Activated CD4-positive, alpha-beta T cell treated with anti-CD3 and anti-CD28 coated beads, Interleukin-2, amount 10 ng/mL, durations not matched to agents 24 days and 14 days (primary cell): Measurements from ENCODE around the gene STAG1. TPM values are rescaled to one million over a fixed set of nuclear protein-coding genes. Genes with fewer than 3 reads are reported as not detected.
"Not testable (repeated sequence)": the region's sequence is repeated elsewhere in the genome, so short reads cannot be mapped to it uniquely, and the experiment has no call there.

Source experiments
- DNase-seq: peaks from one replicate; pipeline ENCODE4 v3.0.0; 2022
- H3K27ac Mint-ChIP-seq: one replicate; pipeline ENCODE4 v1.8.0; 2022; ENCODE audit warnings: mild to moderate bottlenecking, mixed read lengths
- H3K27me3 Mint-ChIP-seq: one replicate; pipeline ENCODE4 v1.8.0; 2022; ENCODE audit warnings: mixed read lengths
- H3K36me3 Mint-ChIP-seq: one replicate; pipeline ENCODE4 v1.8.0; 2022; ENCODE audit warnings: low read depth, mild to moderate bottlenecking, mixed read lengths
- H3K4me1 Mint-ChIP-seq: one replicate; pipeline ENCODE4 v1.8.0; 2021; ENCODE audit warnings: mixed read lengths
- H3K4me3 Mint-ChIP-seq: one replicate; pipeline ENCODE4 v1.8.0; 2022; ENCODE audit warnings: mild to moderate bottlenecking, moderate library complexity, mixed read lengths
- H3K9me3 Mint-ChIP-seq: one replicate; pipeline ENCODE4 v1.8.0; 2021; ENCODE audit warnings: mixed read lengths
- intact Hi-C: fragments of 100-400 bp; cut with micrococcal nuclease; formaldehyde crosslinking; loops from one replicate; pipeline ENCODE4 v1.15.1; 2023
- total RNA-seq: library from RNA; stranded (reverse); gene quantifications from 2 replicates; pipeline ENCODE4 v1.2.3, GENCODE V29; 2022

The STAG1 gene
- total RNA-seq, 1 donor from 2014 or later, result 46.2 TPM

GRCh38 chr3:136549461-136549860 lies 202.7 kb downstream of the STAG1 start:
- not testable (repeated sequence) for H3K27me3 Mint-ChIP-seq, H3K9me3 Mint-ChIP-seq, DNase-seq, H3K4me3 Mint-ChIP-seq, H3K27ac Mint-ChIP-seq, H3K4me1 Mint-ChIP-seq
- intact Hi-C loops, result loop anchor here (5.0 kb wide), 1 partner anchor 203 kb away; the partner anchor contains the start of gene STAG1
- H3K36me3 Mint-ChIP-seq, result peaks cover 25% of the 10 kb centered on the region

DNA sequence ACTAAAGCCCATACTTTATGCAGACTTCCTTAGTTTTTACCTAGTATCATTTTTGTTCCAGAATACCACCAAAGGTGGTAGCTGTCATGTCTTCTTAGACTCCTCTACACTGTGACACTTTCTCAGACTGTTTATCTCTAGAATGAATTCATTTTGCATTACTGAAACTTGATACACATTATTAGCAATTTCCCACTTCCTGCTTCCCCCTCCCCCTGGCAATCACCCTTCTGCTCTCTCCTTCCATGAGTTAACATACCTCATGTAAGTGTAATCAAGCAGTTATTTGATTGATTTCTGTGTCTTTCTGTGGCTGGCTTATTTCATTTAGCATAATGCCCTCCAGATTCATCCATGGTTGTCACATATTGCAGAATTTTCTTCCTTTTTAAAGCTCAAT lies 204.9 kb downstream of the STAG1 start:
- Mint-ChIP-seq H3K4me1 (peaks cover 2% of the 10 kb centered on the region), H3K4me3 (no peak overlapping the region), H3K27me3 (no peaks in the 10 kb centered on the region), H3K9me3 (no peaks in the 10 kb centered on the region), H3K27ac (no peak overlapping the region), H3K36me3 (peaks cover 21% of the 10 kb centered on the region)
- intact Hi-C loops, result loop anchor here (5.0 kb wide), 1 partner anchor 205 kb away; the partner anchor contains the start of gene STAG1
- no peak for DNase-seq

DNA sequence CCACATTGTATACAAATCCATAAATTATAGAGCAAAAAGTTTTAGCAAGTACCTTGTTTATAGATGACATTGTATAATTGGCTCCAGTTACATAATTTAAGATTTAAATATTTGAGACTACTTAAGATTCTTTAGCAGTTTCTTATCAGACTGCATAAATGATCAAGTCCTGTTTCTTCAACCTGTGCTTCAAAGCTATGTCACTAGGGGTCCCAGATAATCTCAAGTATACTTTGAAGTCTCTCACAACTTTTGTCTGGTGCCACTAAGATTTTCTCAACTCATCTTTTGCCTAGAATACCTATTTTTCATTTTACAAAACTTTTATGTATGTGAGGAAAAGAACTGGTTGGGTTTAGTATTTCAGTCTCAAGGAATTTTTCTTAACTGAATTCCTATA lies 205.5 kb downstream of the STAG1 start:
- intact Hi-C loops, result loop anchor here (5.0 kb wide), 1 partner anchor 206 kb away; the partner anchor contains the start of gene STAG1
- Mint-ChIP-seq H3K9me3 (no peaks in the 10 kb centered on the region), H3K27ac (no peak overlapping the region), H3K4me1 (peaks cover 2% of the 10 kb centered on the region), H3K36me3 (peaks cover 21% of the 10 kb centered on the region), H3K27me3 (no peaks in the 10 kb centered on the region), H3K4me3 (no peak overlapping the region)
- DNase-seq, result no peak

- H3K4me1 Mint-ChIP-seq, result peaks cover 2% of the 10 kb centered on the region
- no peak overlapping the region for H3K27ac Mint-ChIP-seq
- no peak overlapping the region for H3K4me3 Mint-ChIP-seq
- intact Hi-C loops, result loop anchor here (5.0 kb wide), 1 partner anchor 207 kb away; the partner anchor contains the start of gene STAG1
- H3K9me3 Mint-ChIP-seq, result no peaks in the 10 kb centered on the region
- peaks cover 20% of the 10 kb centered on the region for H3K36me3 Mint-ChIP-seq
- DNase-seq, result no peak
- no peaks in the 10 kb centered on the region for H3K27me3 Mint-ChIP-seq
These were observed 206.4 kb downstream of the STAG1 start for GRCh38 chr3:136545664-136546268.

DNA sequence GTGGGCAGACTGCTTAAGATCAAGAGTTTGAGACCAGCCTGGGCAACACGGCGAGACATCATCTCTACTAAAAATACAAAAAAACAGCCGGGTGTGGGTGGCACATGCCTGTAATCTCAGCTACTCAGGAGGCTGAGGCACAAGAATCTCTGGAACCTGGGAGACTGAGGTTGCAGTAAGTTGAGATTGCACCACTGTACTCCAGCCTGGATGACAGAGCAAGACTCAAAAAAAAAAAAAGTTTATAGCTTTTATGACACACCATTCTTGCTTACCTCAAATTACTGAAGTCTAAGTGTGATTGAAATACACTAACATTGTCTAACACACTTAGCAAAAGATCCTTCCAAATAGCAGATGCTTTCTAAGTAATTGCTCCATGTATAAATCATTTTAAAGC lies 207.6 kb downstream of the STAG1 start:
- no peak for DNase-seq
- Mint-ChIP-seq H3K9me3 (no peaks in the 10 kb centered on the region), H3K27ac (no peak overlapping the region), H3K4me3 (no peak overlapping the region), H3K27me3 (no peaks in the 10 kb centered on the region), H3K4me1 (peaks cover 2% of the 10 kb centered on the region), H3K36me3 (peaks cover 10% of the 10 kb centered on the region)
- intact Hi-C loops, result no loop called here

DNA sequence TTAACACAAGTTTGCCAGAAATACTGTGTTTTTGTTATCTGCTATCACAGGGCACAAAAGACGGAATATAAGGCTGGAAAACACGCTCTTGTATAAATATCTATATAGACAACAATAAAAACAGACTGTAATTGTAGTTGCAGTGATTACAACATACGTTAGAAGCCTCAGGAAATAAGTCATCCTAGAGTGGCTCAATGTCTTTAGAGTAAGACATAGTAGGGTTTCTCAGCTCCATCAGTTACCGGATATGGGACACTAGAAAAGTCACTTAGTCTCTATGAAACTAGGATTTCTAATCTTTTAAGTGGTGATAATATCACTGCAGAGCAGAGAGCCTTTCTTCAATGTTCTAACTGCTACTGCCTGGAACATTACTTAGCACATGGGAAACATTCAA lies 208.8 kb downstream of the STAG1 start:
- H3K36me3 Mint-ChIP-seq, result peaks cover 5% of the 10 kb centered on the region
- H3K27ac Mint-ChIP-seq, result no peak overlapping the region
- H3K4me3 Mint-ChIP-seq, result no peak overlapping the region
- H3K4me1 Mint-ChIP-seq, result peaks cover 2% of the 10 kb centered on the region
- H3K27me3 Mint-ChIP-seq, result no peaks in the 10 kb centered on the region
- H3K9me3 Mint-ChIP-seq, result no peaks in the 10 kb centered on the region
- intact Hi-C loops, result no loop called here
- no peak for DNase-seq

DNA sequence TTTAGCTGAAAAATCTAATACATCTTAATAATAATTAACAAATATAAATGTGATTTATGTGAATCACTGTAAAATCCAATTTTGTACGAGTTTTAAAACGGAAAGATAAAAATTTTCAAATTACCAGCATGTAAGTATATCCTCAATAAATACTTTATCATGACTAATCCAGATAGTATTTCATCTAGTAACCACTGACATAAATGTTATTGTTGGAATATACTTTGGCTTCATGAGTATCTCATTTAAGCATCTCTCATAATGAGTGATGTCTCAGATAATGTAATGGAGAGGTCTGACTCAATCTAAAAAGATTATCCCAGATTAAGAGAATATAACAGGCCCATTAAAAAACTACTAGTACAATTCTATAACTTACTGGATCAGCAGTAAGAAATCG lies 216.3 kb downstream of the STAG1 start:
- Mint-ChIP-seq H3K4me1 (no peaks in the 10 kb centered on the region), H3K27me3 (no peaks in the 10 kb centered on the region), H3K36me3 (peaks cover 21% of the 10 kb centered on the region), H3K27ac (no peak overlapping the region), H3K9me3 (peaks cover 7% of the 10 kb centered on the region), H3K4me3 (no peak overlapping the region)
- no peak for DNase-seq
- intact Hi-C loops, result no loop called here

GRCh38 chr3:136532766-136533165 lies 219.4 kb downstream of the STAG1 start:
- Mint-ChIP-seq H3K27me3 (no peaks in the 10 kb centered on the region), H3K36me3 (peaks cover 38% of the 10 kb centered on the region), H3K9me3 (peaks cover 15% of the 10 kb centered on the region), H3K4me3 (no peak overlapping the region), H3K27ac (no peak overlapping the region), H3K4me1 (no peaks in the 10 kb centered on the region)
- DNase-seq, result no peak
- intact Hi-C loops, result no loop called here

GRCh38 chr3:136518102-136518501 lies 234.1 kb downstream of the STAG1 start:
- peaks cover 3% of the 10 kb centered on the region for H3K4me1 Mint-ChIP-seq

DNA sequence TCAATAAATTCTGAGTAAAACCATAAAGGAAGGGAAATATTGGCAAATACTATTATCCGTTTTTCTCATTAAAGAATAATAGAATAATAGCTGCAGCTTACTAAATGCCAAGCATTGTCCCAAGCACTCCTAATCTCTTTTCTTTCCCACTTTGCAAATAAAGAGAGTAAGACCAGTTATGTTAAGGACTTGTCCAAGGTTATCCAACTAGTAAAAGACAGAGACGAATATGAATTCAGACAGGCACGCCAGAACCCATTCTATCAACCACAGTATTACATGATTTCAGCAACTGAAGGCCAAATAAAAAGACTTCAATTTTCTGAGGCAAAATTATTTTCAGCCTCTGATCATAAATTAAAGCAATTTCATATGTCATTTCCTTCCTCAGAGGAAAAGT lies 235.5 kb downstream of the STAG1 start:
- peaks cover 3% of the 10 kb centered on the region for H3K4me1 Mint-ChIP-seq
- DNase-seq, result no peak
- no peak overlapping the region for H3K4me3 Mint-ChIP-seq
- no peak overlapping the region for H3K27ac Mint-ChIP-seq
- no peaks in the 10 kb centered on the region for H3K9me3 Mint-ChIP-seq
- intact Hi-C loops, result no loop called here
- H3K27me3 Mint-ChIP-seq, result no peaks in the 10 kb centered on the region
- peaks cover 15% of the 10 kb centered on the region for H3K36me3 Mint-ChIP-seq

More at GRCh38 chr3:136518102-136518501, 234.1 kb downstream of the STAG1 start:
- DNase-seq, result no peak
- Mint-ChIP-seq H3K27me3 (no peaks in the 10 kb centered on the region), H3K4me3 (no peak overlapping the region), H3K36me3 (peaks cover 12% of the 10 kb centered on the region), H3K27ac (no peak overlapping the region), H3K9me3 (no peaks in the 10 kb centered on the region)
- intact Hi-C loops, result no loop called here

- H3K4me3 Mint-ChIP-seq, result no peak overlapping the region
- intact Hi-C loops, result no loop called here
- H3K27me3 Mint-ChIP-seq, result no peaks in the 10 kb centered on the region
- H3K36me3 Mint-ChIP-seq, result peaks cover 15% of the 10 kb centered on the region
- no peaks in the 10 kb centered on the region for H3K9me3 Mint-ChIP-seq
- H3K27ac Mint-ChIP-seq, result no peak overlapping the region
- H3K4me1 Mint-ChIP-seq, result peaks cover 3% of the 10 kb centered on the region
- no peak for DNase-seq
These were observed 236.1 kb downstream of the STAG1 start for GRCh38 chr3:136516095-136516494.

- H3K27me3 Mint-ChIP-seq, H3K9me3 Mint-ChIP-seq, intact Hi-C loops, H3K4me1 Mint-ChIP-seq, H3K27ac Mint-ChIP-seq, DNase-seq, H3K4me3 Mint-ChIP-seq: not testable (repeated sequence)
- peaks cover 13% of the 10 kb centered on the region for H3K36me3 Mint-ChIP-seq
These were observed 237.6 kb downstream of the STAG1 start for GRCh38 chr3:136514533-136514932.

- H3K27me3 Mint-ChIP-seq, result no peaks in the 10 kb centered on the region
- no peak overlapping the region for H3K27ac Mint-ChIP-seq
- no peak overlapping the region for H3K4me3 Mint-ChIP-seq
- intact Hi-C loops, result no loop called here
- DNase-seq, result no peak
- H3K4me1 Mint-ChIP-seq, result no peaks in the 10 kb centered on the region
- peaks cover 13% of the 10 kb centered on the region for H3K36me3 Mint-ChIP-seq
- H3K9me3 Mint-ChIP-seq, result no peaks in the 10 kb centered on the region
These were observed 238.8 kb downstream of the STAG1 start for GRCh38 chr3:136513367-136513766.

DNA sequence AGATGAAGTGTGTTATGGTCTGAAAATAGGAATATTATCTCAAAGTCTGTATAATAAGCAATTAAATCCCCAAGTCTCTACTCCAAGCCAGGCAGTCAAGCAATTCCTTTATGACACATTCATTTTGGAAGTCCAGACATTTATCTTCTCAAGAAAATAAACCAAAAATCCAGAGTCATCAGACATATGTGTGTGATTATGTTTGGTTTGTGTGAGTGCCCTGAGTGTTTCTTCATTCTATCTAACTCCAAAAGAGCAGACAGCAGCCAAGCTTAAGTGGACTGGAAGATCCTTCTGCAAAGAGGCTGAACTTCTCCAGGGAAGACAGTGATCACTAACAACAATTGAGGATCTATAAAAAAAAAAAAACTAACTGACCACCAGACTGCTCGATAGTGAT lies 239.8 kb downstream of the STAG1 start:
- peaks cover 11% of the 10 kb centered on the region for H3K36me3 Mint-ChIP-seq
- no peaks in the 10 kb centered on the region for H3K27me3 Mint-ChIP-seq
- DNase-seq, result no peak
- intact Hi-C loops, result no loop called here
- no peak overlapping the region for H3K27ac Mint-ChIP-seq
- no peaks in the 10 kb centered on the region for H3K9me3 Mint-ChIP-seq
- H3K4me3 Mint-ChIP-seq, result no peak overlapping the region
- H3K4me1 Mint-ChIP-seq, result no peaks in the 10 kb centered on the region

GRCh38 chr3:136505676-136506075 lies 246.5 kb downstream of the STAG1 start:
- intact Hi-C loops, result no loop called here
- Mint-ChIP-seq H3K4me3 (no peak overlapping the region), H3K4me1 (no peaks in the 10 kb centered on the region), H3K27me3 (no peaks in the 10 kb centered on the region), H3K36me3 (peaks cover 6% of the 10 kb centered on the region), H3K9me3 (no peaks in the 10 kb centered on the region), H3K27ac (no peak overlapping the region)
- DNase-seq, result no peak
